GM19463 (cell line): ENCODE results near the gene DTYMK.

Source experiments
- ATAC-seq: cut with Tn5 transposase; IDR thresholded peaks from one replicate; pipeline ENCODE4 v1.9.1; 2021; ENCODE audit warnings: mild to moderate bottlenecking, moderate library complexity; ENCODE audit not compliant: unreplicated experiment

The DTYMK gene

DNA sequence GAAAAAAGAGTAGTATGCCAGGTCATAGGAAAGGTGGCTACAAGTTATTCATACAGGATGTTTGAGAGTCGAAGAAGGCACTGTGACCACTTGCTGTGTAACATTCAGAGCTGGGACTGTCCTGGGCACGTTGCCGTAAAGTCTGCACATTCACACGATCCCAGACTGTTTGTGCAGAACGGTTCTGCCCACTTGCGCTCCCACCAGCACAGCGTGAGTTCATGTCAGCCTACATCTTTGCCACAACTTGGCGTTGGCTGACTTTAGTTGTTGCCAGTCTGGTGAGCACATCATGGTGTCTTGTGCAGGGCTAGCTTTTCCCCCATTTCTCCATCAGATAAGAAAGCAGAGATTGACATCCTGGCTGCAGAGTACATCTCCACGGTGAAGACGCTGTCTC is 22.3 kb upstream of the DTYMK start:
- no peak for ATAC-seq

DNA sequence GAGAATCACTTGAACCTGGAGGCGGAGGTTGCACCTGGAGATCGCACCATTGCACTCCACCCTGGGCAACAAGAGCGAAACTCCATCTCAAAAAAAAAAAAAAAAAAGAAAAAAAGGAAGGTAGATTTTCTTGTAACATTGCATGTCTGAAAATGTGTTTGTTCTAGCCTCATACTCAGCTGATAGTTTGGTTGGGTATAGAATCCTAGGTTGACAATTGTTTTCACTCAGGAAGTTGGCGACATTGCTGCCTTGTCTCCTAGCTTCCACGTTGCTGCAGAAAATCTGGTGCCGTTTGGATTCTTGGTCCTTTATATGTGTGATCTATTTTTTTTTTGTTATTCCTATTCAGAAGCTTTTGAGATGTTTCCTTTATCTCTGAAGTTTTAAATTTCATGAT is 19.9 kb upstream of the DTYMK start:
- ATAC-seq = no peak

DNA sequence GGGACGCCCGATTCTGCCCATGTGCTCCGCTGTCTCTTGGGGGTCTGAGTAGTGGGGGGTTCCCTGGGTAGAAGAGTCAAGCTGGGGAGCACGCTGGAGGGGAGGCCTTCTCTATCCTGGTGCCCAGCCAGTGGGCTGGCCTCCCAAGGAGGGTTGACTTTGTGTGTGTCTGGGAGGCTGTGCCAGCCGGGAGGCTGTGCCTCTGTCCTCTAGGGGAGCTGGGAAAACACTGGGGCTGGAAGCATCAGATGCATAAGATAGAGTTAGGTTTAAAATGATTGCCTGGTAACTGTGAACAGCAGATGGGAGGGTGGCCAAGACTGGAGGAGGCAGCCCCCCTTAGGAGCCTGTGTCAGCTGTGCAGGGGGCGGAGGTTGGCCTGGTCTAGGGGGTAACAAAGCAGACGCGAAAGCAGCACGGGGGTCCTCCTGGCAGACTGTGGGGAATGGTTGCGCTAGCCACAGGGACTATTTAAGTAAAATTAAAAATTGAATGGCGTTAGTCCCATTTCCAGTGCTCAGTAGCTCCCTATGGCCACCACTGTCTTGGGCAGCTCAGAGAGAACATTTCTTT is 16.5 kb upstream of the DTYMK start:
- no peak for ATAC-seq

DNA sequence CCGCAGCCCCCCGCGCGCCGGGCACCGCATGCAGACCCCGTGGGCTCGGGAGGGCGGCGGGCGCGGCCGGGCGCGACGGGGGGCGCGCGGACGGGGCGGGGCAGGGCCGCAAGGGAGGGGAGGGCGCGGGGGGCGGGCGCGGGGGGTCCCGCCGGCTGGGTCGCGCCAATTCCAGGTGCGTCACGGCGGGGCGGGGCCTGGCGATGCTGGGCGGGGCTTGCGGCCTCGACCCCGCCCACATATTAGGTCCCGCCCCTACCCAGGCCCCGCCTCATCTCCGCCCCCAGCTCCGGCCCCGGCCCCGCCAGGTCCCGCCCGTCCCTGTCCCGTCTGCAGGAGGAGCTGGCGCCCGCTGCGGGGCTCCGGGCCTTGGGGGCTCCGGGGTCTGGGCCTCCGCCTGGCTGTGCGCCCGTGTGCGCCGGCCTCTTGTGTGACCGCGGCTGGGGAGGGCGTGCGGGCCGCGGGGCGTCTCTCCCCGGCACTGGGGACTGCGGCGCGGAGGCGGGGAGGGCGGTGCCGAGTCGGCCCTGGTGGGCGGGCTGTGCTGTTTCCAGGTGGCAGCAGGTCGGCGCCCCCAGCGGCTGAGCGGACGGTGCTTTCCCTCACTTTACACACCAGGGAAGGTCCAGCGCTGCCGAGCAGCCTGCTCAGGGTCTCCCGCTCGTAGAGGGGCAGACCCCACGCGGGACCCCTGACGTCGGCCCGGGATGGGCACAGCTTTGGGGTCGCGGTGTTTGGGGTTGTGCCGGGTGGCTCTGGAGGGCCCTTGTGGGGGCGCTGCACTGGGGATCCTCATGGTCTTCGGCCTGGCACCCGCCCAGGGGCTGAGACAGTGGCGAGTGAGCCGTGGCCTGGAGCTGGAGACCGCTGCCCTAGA is 15.8 kb upstream of the DTYMK start:
- ATAC-seq = peak; percentile 57

DNA sequence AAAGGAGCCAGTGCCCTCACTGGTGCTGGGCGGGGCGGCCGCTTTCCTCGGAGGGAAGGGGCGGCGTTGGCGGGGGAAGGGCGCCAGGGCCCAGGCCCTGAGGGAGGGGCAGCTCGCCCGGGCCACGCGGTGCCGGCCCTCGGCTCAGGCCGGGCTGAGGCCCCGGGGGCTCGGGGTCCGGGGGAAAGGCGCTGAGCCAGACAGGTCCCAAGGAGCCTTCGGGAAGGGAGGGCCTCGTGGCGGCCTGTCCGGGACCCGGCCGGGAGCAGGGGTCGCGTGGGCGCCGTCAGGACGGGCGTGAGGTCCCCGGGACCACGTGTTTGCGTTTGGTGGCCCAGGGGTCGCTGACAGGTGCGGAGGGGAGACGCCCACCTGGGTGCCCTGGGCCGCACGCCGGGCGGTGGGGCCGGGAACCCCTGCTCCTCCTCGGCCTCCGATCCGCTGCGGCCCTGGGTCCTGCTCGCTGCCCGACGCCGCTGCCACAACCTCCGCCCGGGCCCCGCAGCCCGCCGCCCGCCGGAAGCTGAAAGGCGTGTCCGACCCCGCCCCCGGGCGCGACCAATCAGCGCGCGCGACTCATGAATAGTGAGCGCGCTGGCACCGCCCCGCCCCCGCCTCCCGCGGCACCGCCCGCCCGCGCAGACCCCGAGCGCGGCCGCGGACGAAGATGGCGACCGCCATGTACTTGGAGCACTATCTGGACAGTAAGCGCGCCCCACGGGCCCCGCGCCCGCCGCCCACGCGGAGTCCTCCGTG is 15.0 kb upstream of the DTYMK start, which contains the start of gene ING5:
ING5 (plus strand) TSS at position 641 of the 756 bp plus-strand sequence; CDS start at position 668, 27 bp downstream.
- peak; percentile 53 for ATAC-seq

DNA sequence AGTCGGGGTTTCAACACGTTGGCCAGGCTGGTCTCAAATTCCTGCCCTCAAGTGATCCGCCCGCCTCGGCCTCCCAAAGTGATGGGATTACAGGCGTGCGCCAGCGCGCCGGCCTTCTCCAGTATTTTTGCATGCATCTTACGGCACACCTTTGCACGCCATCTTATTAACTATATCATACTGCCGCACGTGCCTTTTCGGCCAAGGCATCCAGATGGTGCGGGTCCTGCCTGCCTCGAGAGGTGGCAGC is 14.5 kb upstream of the DTYMK start:
- ATAC-seq = no peak

DNA sequence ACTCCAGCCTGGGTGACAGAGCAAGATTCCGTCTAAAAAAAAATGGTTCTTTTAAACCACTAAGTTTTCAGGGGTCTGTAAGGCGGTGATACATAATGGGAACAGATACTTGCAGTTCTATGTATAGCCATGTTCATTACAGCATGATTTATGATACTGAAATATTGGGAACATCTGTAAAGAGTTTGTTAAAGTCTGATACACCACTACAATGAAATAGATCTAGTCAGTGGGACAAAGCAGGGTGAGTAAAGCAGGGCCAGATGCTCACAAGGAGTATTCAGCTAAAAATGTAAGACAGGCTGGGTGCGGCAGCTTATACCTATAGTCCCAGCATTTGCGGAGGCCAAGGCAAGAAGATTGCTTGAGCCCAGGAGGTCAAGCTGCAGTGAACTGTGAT is 9.0 kb upstream of the DTYMK start:
- ATAC-seq = no peak

DNA sequence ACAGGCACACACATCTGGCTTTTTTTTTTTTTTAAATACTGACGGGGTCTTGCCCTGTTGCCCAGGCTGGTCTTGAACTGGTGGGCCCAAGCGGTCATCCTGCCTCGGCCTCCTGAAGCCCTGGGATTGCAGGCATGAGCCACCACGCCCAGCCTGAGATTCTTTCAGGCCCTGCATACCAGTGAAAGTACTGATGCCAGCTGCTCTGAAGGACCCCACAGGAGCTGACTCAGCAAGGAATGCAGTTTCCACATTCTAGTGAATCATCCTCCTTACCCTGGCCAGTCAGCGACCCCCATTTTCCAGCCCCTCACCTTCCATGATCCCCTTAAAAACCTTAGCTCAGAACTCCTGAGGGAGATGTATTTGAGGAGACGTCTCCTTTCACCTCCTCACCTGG is 5.8 kb upstream of the DTYMK start:
- no peak for ATAC-seq

DNA sequence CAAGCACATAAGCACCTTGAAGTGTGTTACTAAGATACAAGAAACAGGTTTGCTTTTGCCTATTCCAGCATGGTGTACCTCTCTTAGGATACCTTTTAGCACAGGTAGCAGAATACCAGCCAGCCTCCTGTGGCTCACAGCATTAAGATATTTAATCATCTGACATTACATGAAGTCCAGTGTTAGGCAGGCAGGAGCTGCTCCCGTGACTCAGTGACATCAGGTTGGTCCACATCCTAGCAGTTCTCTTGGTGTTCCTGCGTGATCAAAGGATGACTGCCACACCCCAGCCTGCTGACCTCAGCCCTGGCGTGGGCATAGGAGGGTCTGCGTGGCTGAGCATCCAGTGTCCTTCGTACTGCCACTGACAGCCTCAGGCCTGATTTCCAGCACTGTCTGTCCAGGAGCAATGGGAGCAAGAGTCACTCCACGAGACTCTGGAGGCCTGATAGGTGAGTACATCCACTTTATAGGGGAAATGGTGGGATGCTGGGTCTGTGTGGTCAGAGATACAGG is 3.6 kb upstream of the DTYMK start:
- no peak for ATAC-seq

DNA sequence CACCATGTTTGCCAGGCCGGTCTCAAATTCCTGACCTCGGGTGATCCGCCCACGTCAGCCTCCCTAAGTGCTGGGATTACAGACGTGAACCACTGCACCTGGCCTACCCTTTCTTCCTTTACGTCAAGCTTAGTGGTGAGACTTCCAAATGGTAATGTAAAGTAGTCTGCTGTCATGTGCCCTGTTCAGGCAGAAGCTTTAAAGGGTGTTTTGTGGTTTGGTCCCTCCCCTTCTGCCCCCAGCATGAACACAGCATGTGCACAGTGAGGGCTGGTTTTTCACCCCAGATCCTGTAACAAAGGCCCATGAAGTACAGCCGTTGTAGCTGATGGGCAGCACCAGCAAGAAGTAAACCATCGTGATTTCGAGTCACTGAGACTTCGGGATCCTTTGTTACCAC is 2.7 kb upstream of the DTYMK start:
- no peak for ATAC-seq

DNA sequence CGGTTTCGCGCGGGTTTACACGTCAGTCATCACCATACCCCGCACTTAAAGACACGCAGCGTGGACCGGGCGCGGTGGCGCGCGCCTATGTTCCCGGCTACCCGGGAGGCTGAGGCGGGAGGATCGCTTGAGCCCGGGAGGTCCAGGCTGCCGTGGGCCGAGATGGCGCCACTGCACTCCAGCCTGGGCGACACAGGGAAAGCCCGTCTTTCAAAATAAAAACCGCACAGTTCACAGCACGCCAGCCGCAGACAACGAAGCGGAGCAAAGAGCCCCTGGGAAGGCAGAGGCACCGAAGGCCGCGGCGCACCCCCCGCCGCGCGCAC is 328 bp downstream of the DTYMK start:
- ATAC-seq = peak; percentile 4

DNA sequence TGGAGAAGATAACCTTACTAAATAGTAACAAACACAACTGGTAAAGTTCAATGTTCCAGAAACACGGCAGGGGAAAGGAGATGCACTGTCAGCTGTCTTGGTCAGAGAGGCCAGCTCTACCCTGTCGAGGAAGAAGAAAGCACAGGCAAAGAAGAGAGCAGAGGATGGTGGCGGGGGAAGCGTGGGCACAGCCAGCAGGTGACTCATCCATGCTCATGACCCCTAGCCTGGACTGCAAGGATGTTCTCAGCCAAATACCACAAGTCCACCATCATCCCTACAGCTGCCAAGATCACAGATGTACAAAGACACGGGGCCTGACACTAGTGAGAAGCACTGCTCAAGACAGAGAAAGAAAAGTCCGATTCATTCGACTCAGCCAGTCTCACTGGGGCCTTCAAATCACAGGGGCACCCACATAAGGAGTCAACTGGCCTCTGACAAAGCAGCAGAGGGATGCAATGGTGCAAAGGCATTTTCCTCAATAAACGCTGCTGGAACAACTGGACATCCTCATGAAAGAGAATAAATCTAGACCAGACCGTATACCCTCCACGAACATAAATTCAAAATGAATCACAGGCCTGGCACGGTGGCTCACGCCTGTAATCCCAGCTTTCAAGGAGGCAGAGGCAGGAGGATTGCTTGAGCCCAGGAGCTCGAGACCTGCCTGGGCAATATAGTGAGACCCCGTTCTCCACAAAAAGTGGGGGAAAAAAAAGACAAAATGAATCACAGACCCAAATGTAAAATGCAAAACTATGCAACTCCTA is 5.6 kb downstream of the DTYMK start:
- ATAC-seq = no peak

DNA sequence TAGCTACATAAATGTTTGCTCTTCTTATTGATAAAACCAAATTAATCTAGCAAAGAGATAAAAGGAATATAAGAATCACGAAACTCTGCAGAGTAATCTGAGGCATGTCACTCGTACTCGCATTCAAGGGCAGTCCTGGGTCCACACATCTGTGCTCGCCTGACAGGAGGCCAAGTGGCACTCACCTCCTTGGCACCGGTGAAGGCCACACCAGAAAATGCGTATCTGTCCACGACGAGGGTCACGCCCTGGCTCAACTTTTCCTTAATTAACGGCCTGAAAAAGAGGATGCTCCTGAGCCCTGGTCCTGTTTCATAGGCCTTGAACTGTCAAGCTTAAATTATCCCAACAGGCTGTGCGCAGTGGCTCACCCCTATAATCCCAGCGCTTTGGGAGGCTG is 6.6 kb downstream of the DTYMK start:
- no peak for ATAC-seq

DNA sequence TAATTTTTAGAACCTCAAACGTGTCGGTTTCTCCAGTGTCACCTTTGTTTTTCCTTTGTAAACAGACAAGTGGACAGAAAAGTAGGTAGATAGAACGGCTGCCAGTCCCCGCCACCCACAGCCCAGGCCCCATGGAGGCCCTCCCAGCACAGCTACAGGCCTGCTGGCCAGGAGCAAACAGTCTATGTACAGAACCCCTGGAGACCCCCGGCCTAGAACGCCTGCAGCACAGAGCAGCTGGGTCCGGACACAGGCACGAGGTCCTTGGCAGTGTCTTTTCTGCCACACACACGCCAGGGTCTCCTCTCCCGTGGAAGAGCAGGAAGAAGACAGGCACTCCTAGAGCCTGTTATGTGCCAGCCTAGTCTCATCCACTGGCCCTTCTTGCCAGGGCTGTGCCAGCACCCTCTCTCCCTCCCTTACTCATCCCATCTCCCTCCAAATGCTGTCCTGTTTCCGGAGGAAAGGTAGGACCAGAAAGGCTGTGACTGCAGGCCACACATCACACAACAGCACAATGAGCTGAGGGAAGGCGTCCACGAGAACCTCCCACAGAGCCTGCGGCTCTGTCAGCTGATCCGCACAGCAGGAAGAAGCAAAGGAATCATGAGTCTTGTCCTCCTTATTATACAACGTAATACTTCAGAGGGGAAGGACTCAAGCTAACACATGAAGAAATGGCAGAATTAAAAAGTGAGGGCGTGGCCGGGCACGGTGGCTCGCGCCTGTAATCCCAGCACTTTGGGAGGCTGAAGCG is 7.7 kb downstream of the DTYMK start:
- no peak for ATAC-seq

DNA sequence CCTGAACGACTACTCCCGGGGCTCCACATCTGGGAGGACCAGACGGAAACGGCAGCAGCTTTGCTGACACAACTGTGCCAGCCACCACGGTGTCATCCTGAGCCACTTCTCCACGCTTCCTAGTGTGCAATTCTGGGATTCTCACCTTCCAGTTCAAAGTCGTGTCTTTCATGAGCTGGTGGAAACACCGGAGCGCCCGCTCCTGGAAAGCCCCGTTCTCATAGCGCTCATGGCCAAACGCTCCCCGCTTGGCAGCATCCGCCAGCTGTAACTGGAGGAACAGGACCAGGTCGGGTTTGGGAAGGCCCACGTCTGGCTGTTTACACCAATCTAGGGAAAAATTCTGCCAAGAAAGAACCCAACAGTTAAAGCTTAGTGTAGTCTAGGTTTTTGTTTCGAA is 8.3 kb downstream of the DTYMK start:
- ATAC-seq = no peak

DNA sequence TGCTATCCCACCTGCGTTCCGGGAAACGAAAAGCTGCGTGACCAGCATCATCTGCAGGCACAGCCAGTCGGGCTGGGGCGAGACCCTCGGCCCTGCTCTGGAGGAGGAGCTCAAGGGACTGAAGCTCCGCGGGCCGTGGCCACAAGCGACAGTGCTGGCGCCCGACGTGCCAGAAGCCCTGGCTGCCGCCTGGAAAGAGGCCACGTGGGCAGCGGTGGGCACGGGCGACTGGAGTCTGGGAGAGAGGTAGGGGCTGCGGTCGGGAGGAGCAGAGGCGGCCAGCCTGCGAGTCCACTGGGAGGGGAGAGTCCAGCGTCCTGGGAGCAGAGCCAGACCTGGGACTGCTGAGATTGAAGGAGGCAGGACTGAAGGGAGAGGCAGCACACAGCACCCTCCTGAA is 9.2 kb downstream of the DTYMK start:
- ATAC-seq = no peak

DNA sequence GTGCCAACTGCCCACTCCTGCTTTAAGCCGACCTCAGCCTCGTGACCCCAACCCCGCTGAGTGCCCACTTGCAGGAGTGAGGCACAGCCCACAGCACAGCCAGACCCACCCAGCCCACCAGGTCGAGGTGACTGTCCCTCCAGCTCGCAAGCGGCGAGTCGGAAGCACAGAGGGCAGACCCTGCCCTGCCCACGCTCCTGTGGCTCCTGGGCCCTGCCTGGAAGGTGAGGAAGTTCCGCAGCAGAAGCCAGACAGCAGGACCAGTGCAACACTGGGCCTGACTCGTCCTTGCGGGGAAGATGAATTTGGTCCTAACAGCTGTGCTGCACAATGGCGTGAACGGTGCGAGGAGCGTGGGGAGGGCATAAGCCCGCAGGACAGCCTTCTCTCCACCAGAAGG is 9.9 kb downstream of the DTYMK start:
- ATAC-seq = no peak

DNA sequence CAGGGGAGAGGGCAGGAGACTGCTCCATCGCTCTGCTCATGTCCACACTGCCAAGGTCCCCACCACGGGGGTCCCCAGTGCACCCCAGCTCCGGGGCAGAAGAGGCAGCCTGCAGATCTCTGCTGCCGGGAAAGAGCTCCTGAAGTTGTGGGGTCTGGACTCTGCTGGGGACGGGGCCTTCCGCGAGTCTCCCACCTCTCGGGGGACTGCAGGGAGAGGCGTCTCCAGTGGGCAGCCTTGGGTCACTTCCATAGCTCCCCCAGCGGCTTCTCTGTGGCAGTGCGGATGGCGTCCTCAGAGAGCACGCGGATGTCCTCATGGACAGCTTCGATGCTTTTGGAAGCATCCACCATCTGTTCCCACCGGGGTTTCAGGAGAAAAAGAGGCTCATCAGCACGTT is 10.7 kb downstream of the DTYMK start:
- ATAC-seq = no peak

DNA sequence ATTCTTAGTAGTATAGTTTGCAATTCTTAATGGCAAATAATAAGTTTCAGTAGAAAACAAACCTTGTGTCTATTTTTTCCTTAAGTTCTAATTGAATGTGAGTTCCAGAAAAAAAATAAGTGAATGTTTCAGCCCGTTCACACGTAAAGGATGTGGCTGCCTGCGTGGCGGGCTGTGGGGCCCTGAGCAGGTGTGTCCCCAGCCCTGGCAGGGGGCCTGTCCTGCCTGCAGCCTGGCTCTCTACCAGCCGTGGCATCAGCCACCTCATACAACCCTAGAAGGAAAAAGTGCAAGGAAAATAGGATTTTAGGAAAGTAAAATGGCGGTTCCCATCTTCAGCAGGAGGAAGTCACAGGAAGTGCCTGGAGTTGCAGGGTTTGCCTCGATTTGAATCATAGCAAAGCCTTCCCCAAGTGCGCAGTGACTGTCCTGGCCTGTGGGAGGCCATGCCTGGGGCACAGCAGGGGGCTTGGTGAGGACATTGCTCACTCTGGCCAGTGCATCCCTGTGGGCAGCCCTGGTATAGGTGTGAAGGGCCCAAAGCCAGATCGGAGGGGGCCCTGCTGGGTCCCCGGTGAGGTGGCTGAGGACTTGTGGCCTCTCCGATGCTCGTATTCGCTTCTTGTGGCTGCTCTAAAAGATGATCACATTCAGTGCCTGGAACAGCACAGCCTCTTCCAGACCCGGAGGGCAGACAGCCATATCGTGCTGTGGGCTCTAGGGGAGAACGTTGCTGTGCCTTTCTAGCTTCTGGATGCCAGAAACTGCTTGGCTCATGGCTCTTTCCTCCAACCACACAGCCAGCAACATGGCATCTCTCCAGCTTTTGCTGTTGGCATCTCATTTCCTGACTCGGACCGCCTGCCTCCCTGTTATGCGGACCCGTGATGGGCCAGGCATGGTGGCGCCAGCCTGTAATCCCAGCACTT is 12.6 kb downstream of the DTYMK start:
- ATAC-seq = no peak
